Ovary (tissue), 9 donors: ENCODE data around the gene BCOR. TPM values are rescaled to one million over a fixed set of nuclear protein-coding genes. Genes with fewer than 3 reads are reported as not detected.

Experiments
- DNase-seq, 5 donors: peaks; one replicate each; pipeline ENCODE4 v3.0.0-alpha.2; 2019 to 2020
- H3K27ac ChIP-seq, 2 donors: fragments of 200-600 bp; one replicate each; pipeline versions ENCODE4 v1.5.1 to v1.8.0; 2019 to 2022
- H3K27me3 ChIP-seq: fragments of 200-600 bp; one replicate; pipeline ENCODE4 v1.8.0; 2022
- H3K36me3 ChIP-seq: fragments of 200-600 bp; sonication (generic); one replicate; pipeline ENCODE4 v1.5.1; 2019
- H3K4me1 ChIP-seq: one replicate; pipeline ENCODE4 v1.8.1; 2013; ENCODE audit warnings: mild to moderate bottlenecking, moderate library complexity; ENCODE audit not compliant: insufficient read depth
- H3K4me3 ChIP-seq: fragments of 200-600 bp; sonication (generic); one replicate; pipeline ENCODE4 v1.5.1; 2017
- H3K9me3 ChIP-seq, 2 donors: fragments of 200-600 bp in 1 of 2; sonication (generic) in 1 of 2; one replicate each; pipeline versions ENCODE4 v1.5.1 to v1.8.1; 2013 to 2019; ENCODE audit warnings: mild to moderate bottlenecking in 1 of 2, moderate library complexity in 1 of 2
- CTCF ChIP-seq, 3 donors: fragments of 450-650 bp in 2 of 3; fragments of 200-600 bp in 1 of 3; IDR thresholded peaks; one replicate each; pipeline versions ENCODE4 v1.5.1 to v1.8.0; 2016 to 2022; ENCODE audit warnings: antibody characterized with exemption in 3 of 3, mild to moderate bottlenecking in 1 of 3
- EP300 ChIP-seq: sonication (generic); formaldehyde crosslinking; IDR thresholded peaks from one replicate; pipeline ENCODE4 v1.6.1; 2017; ENCODE audit warnings: antibody characterized with exemption
- POLR2A ChIP-seq: fragments of 450-650 bp; IDR thresholded peaks from one replicate; pipeline ENCODE4 v1.6.1; 2017; ENCODE audit warnings: antibody characterized with exemption, mild to moderate bottlenecking, moderate library complexity
- WGBS, 3 donors: extraction: QIAGEN DNeasy Blood & Tissue Kit in 1 of 3; methylation state at CpG; one replicate each; pipeline versions ENCODE4 v1.1.5 to v1.1.7; 2013 to 2017; 5-methylcytosine and 5-hydroxymethylcytosine counted together
- intact Hi-C, 4 donors: fragments of 100-400 bp; cut with DNase I; formaldehyde crosslinking; loops; one replicate each; pipeline versions ENCODE4 v1.11.0 to v1.15.1; 2022 to 2023
- polyA plus RNA-seq, 2 donors: library from polyadenylated mRNA; stranded (reverse); fragments of 200-250 nt in 1 of 2; fragments of 350-450 nt in 1 of 2; fragmentation: Illumina TruSeq in 1 of 2; extraction: RNeasy Lipid Tissue Mini Kit (QIAGEN cat#74804) in 1 of 2; gene quantifications; one replicate each; pipeline ENCODE4 v1.2.3, GENCODE V29; 2013 to 2014
- total RNA-seq, 7 donors: library from RNA; depleted of rRNA in 2 of 7; stranded (reverse); fragments of >200 nt in 2 of 7; fragmentation: NEBNext Ultra II Directional in 3 of 7; extraction: Animal tissue kit (Norgen Biotek cat#: 25700) in 3 of 7; gene quantifications; one replicate each; pipeline versions ENCODE4 v1.1.0 to v1.2.4, GENCODE V29; 2016 to 2023
- donor health status: DM: no; HTN: no; CAD: no; lungs with moderate emphysema.
- donor health status: DM: no; HTN: no; CAD: no.
- donor health status: Bipolar disorder and iron deficiency.
- donor health status: DM: yes; HTN: yes; CAD: no.
- donor health status: DM: no; HTN: no; CAD: no.
- donor health status: DM: yes; HTN: yes; CAD: no.

Gene BCOR
- total and polyA plus RNA-seq, 9 donors: 17.7 to 57.2 (median 42.3) TPM

GRCh38 chrX:40062525-40063155 is 35.1 kb downstream of the BCOR start:
- no peak overlapping the region for H3K27ac ChIP-seq
- no peaks in the 10 kb centered on the region for H3K27me3 ChIP-seq
- no peaks in the 10 kb centered on the region for H3K4me1 ChIP-seq
- no peaks in the 10 kb centered on the region for H3K36me3 ChIP-seq
- DNase-seq: no peak
- intact Hi-C loops: no loop called here
- 58 to 75% (median 70%) methylated on average over 24 of the region's 24 CpGs for WGBS, 3 donors
- no peak overlapping the region for H3K4me3 ChIP-seq
- no peaks in the 10 kb centered on the region for H3K9me3 ChIP-seq
- TF ChIP-seq EP300 (no peak), CTCF (IDR thresholded peaks at IDR 0.05) (no peak), POLR2A (no peak)

GRCh38 chrX:40061871-40062524 is 35.8 kb downstream of the BCOR start:
- H3K36me3 ChIP-seq: no peaks in the 10 kb centered on the region
- intact Hi-C loops: no loop called here
- H3K27ac ChIP-seq: no peak overlapping the region

GRCh38 chrX:40061005-40061404 is 36.8 kb downstream of the BCOR start:
- no peaks in the 10 kb centered on the region for H3K36me3 ChIP-seq
- no peaks in the 10 kb centered on the region for H3K27me3 ChIP-seq
- WGBS, 3 donors: 79 to 87% (median 82%) methylated on average over 10 of the region's 10 CpGs
- no peaks in the 10 kb centered on the region for H3K9me3 ChIP-seq
- intact Hi-C loops: no loop called here
- DNase-seq: no peak
- no peak overlapping the region for H3K27ac ChIP-seq
- no peak overlapping the region for H3K4me3 ChIP-seq
- no peak for TF ChIP-seq CTCF (IDR thresholded peaks at IDR 0.05)
- TF ChIP-seq POLR2A: no peak
- TF ChIP-seq EP300: no peak
- no peaks in the 10 kb centered on the region for H3K4me1 ChIP-seq

More at GRCh38 chrX:40061871-40062524, 35.8 kb downstream of the BCOR start:
- H3K4me1 ChIP-seq: no peaks in the 10 kb centered on the region
- WGBS, 3 donors: 61 to 65% (median 65%) methylated on average over 30 of the region's 30 CpGs
- no peaks in the 10 kb centered on the region for H3K27me3 ChIP-seq
- no peak for DNase-seq
- H3K4me3 ChIP-seq: no peak overlapping the region
- TF ChIP-seq EP300 (no peak), CTCF (IDR thresholded peaks at IDR 0.05) (no peak), POLR2A (no peak)
- no peaks in the 10 kb centered on the region for H3K9me3 ChIP-seq

GRCh38 chrX:40060356-40060845 is 37.4 kb downstream of the BCOR start:
- WGBS, 3 donors: 87 to 91% (median 88%) methylated on average over 7 of the region's 7 CpGs
- Histone ChIP-seq H3K4me3 (no peak overlapping the region), H3K9me3 (no peaks in the 10 kb centered on the region), H3K27ac (no peak overlapping the region), H3K36me3 (no peaks in the 10 kb centered on the region), H3K4me1 (no peaks in the 10 kb centered on the region), H3K27me3 (no peaks in the 10 kb centered on the region)
- intact Hi-C loops: no loop called here
- TF ChIP-seq EP300 (no peak), POLR2A (no peak), CTCF (IDR thresholded peaks at IDR 0.05) (no peak)
- no peak for DNase-seq
